Measurements from ENCODE around the gene CST4.
"Not testable (repeated sequence)": the region's sequence is repeated elsewhere in the genome, so short reads cannot be mapped to it uniquely, and the experiment has no call there.

DNA sequence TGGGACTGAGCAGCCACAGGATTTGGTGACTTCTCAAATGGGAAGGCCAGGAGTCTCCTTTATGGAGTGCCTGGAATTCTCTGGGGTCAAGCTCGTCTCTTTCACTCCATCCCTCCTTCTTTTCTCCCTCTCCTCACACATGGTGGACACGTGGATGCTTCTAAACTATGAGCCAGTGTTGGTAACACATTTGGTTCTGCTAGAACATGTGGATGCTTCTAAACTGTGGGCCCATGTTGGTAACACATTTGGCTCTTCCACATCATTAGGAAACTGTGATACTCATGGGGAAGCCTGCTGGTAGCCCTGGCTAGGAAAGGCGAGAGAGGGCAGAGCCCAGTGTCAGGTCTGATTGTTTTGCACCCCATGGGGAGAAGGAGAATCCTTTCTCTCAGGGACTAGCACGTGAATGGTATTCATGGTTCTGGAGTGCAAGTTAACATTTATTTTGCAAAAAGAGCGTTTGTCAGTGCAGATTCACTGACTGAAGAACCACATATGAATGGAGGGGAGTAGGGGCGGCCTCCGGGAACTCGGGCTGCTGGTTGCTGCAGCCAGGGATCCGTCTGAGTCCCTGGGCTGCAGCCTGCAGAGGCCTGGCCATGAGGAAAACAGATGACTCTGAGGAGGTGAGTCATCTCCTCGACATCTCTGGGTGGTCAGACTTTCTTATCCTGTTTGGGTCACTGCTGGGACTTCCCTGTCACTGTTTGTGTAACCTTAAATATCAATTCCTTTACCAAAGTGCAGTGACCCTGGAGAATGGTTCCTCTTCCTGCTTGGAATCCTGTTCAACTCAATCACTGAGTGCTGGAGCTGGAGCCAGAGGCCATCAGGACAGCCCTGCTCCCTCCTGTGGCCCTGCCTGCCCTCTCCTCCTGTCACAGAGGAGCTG, 4.1 kb upstream of the CST4 start:
- not testable (repeated sequence) for TF ChIP-seq CTCF (IDR thresholded peaks at IDR 0.05; ENCODE audit: low read depth, low read length, poor library complexity, severe bottlenecking); EZH2phosphoT487 (IDR thresholded peaks at IDR 0.05; ENCODE audit: borderline replicate concordance, low read length)
